Neural progenitor cell (in vitro differentiated cells): ENCODE results near the gene CALHM3. TPM values are rescaled to one million over a fixed set of nuclear protein-coding genes. Genes with fewer than 3 reads are reported as not detected.

ENCODE experiments used
- DNase-seq: peaks from one replicate; pipeline ENCODE4 v3.0.0-alpha.2; 2016; ENCODE audit warnings: low spot score
- H2AFZ ChIP-seq: fragments of 200-600 bp; sonication (generic); replicated peaks from 2 replicates; pipeline ENCODE4 v1.6.1; 2016; ENCODE audit warnings: antibody characterized with exemption
- H3F3A ChIP-seq: fragments of 200-600 bp; sonication (generic); 2 replicates; pipeline ENCODE4 v1.6.1; 2016; ENCODE audit warnings: antibody characterized with exemption, low read depth
- H3K27ac ChIP-seq: fragments of 200-600 bp; sonication (generic); 2 replicates; pipeline ENCODE4 v1.5.1; 2016; ENCODE audit warnings: mild to moderate bottlenecking
- H3K27me3 ChIP-seq: fragments of 200-600 bp; sonication (generic); 2 replicates; pipeline ENCODE4 v1.6.1; 2016; ENCODE audit warnings: mild to moderate bottlenecking, moderate library complexity
- H3K36me3 ChIP-seq: fragments of 200-600 bp; sonication (generic); 2 replicates; pipeline ENCODE4 v1.5.1; 2016
- H3K4me1 ChIP-seq: fragments of 200-600 bp; sonication (generic); 2 replicates; pipeline ENCODE4 v1.6.1; 2016; ENCODE audit warnings: mixed run types
- H3K4me2 ChIP-seq: fragments of 200-600 bp; sonication (generic); 2 replicates; pipeline ENCODE4 v1.6.1; 2016
- H3K4me3 ChIP-seq: fragments of 200-600 bp; sonication (generic); 2 replicates; pipeline ENCODE4 v1.5.1; 2016
- H3K79me2 ChIP-seq: fragments of 200-600 bp; sonication (generic); 2 replicates; pipeline ENCODE4 v1.6.1; 2016; ENCODE audit warnings: low read depth
- H3K9ac ChIP-seq: fragments of 200-600 bp; sonication (generic); 2 replicates; pipeline ENCODE4 v1.6.1; 2016
- H3K9me3 ChIP-seq: fragments of 200-600 bp; sonication (generic); 2 replicates; pipeline ENCODE4 v1.5.1; 2016; ENCODE audit warnings: low read depth
- H4K20me1 ChIP-seq: fragments of 200-600 bp; sonication (generic); 2 replicates; pipeline ENCODE4 v1.6.1; 2016; ENCODE audit warnings: low read depth
- H3K27ac Mint-ChIP-seq: 3 replicates; pipeline ENCODE4 v1.8.0; 2021; ENCODE audit warnings: mixed read lengths
- H3K27me3 Mint-ChIP-seq: 2 replicates; pipeline ENCODE4 v1.8.0; 2022; ENCODE audit warnings: low read depth, mild to moderate bottlenecking, inconsistent platforms, moderate library complexity, mixed read lengths; ENCODE audit not compliant: insufficient read depth
- H3K36me3 Mint-ChIP-seq: 3 replicates; pipeline ENCODE4 v1.8.0; 2021; ENCODE audit warnings: mixed read lengths
- H3K4me1 Mint-ChIP-seq: 3 replicates; pipeline ENCODE4 v1.8.0; 2021; ENCODE audit warnings: mixed read lengths
- H3K4me3 Mint-ChIP-seq: 3 replicates; pipeline ENCODE4 v1.8.0; 2021; ENCODE audit warnings: mild to moderate bottlenecking, moderate library complexity, mixed read lengths
- H3K9me3 Mint-ChIP-seq: 3 replicates; pipeline ENCODE4 v1.8.0; 2020; ENCODE audit warnings: mixed read lengths
- EZH2 ChIP-seq: fragments of 200-600 bp; sonication (generic); IDR thresholded peaks from 2 replicates; pipeline ENCODE4 v1.6.1; 2017; ENCODE audit warnings: antibody characterized with exemption, mild to moderate bottlenecking, moderate library complexity
- EZH2phosphoT487 ChIP-seq: fragments of 200-600 bp; sonication (generic); IDR thresholded peaks from 2 replicates; pipeline ENCODE4 v1.6.1; 2017; ENCODE audit warnings: antibody characterized with exemption
- total RNA-seq: library from RNA; depleted of rRNA; stranded (reverse); fragments of >200 nt; gene quantifications from 2 replicates; pipeline ENCODE4 v1.2.3, GENCODE V29; 2015; ENCODE audit warnings: low replicate concordance
- TF ChIP-seq, protein P1 (sequence below): fragments of 200-600 bp; sonication (generic); IDR thresholded peaks from 2 replicates; pipeline ENCODE4 v1.5.1; 2017; ENCODE audit warnings: antibody characterized with exemption, mild to moderate bottlenecking

Gene CALHM3
- total RNA-seq, 1 donor from 2014 or later, result not detected

DNA sequence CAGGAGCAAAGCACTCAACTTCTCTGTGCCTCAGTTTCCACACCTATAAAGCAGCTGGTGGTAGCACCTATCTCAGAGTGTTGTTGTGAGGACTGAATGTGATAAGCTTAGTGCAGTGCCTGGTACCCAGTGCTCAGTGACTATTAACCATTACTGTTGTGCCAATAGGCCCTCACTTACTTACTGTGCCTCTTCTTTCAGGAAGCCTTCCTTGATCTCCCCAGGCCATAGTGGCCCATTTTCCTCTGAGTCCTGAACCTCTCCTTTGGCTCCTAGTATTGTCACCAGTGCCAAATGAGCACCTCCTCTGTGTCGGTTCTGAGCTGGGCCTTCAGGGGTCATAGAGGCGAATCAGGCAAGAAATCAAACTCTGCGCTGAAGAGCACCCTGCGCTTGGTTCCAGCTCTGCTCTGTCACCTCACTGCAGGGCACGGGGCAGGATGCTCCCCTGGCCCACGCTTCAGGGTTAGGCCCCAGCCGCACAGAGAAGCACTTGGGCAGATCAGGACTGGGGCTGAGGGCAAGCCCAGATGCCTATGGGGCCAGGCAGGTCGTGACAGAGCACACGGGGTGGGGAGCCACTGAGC is 22.9 kb downstream of the CALHM3 start:
- peaks cover 7% of the 10 kb centered on the region for H3K4me1 ChIP-seq
- H3K27me3 Mint-ChIP-seq, result peaks cover 2% of the 10 kb centered on the region
- no peaks in the 10 kb centered on the region for H3F3A ChIP-seq
- H3K36me3 Mint-ChIP-seq, result no peaks in the 10 kb centered on the region
- H3K4me3 ChIP-seq, result no peak overlapping the region
- no peak overlapping the region for H3K4me2 ChIP-seq
- TF ChIP-seq, protein P1, sequence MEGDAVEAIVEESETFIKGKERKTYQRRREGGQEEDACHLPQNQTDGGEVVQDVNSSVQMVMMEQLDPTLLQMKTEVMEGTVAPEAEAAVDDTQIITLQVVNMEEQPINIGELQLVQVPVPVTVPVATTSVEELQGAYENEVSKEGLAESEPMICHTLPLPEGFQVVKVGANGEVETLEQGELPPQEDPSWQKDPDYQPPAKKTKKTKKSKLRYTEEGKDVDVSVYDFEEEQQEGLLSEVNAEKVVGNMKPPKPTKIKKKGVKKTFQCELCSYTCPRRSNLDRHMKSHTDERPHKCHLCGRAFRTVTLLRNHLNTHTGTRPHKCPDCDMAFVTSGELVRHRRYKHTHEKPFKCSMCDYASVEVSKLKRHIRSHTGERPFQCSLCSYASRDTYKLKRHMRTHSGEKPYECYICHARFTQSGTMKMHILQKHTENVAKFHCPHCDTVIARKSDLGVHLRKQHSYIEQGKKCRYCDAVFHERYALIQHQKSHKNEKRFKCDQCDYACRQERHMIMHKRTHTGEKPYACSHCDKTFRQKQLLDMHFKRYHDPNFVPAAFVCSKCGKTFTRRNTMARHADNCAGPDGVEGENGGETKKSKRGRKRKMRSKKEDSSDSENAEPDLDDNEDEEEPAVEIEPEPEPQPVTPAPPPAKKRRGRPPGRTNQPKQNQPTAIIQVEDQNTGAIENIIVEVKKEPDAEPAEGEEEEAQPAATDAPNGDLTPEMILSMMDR, result no peak
- TF ChIP-seq EZH2 (no peak), EZH2phosphoT487 (no peak)
- no peak overlapping the region for H3K27ac ChIP-seq
- H3K36me3 ChIP-seq, result no peaks in the 10 kb centered on the region
- no peaks in the 10 kb centered on the region for H3K27me3 ChIP-seq
- no peaks in the 10 kb centered on the region for H3K9me3 ChIP-seq
- H2AFZ ChIP-seq, result no peak overlapping the region
- peaks cover 13% of the 10 kb centered on the region for H3K4me1 Mint-ChIP-seq
- H3K9me3 Mint-ChIP-seq, result no peaks in the 10 kb centered on the region
- H3K27ac Mint-ChIP-seq, result no peak overlapping the region
- H3K4me3 Mint-ChIP-seq, result no peak overlapping the region
- no peak overlapping the region for H3K9ac ChIP-seq
- no peaks in the 10 kb centered on the region for H4K20me1 ChIP-seq
- H3K79me2 ChIP-seq, result no peaks in the 10 kb centered on the region
- no peak for DNase-seq

DNA sequence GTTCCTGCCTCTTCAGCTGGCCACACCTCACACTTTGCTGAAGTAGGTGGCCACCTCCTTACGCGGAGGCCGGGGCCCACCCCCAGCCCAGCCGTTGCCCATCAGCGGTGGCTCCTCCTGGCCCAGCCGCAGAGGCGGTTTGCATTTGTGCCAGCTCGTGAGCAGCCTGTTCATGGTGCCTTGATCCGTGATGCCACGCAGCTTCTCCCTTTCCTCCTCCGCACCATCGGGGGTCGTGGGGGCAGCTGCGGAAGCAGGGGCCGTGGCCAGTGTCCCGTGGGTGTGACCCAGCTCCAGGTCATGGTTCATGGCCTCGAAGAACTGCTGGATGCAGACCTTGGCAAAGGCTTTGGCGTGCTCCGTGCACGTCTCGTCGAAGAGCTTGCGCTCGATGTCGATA is 23.8 kb downstream of the CALHM3 start:
- H4K20me1 ChIP-seq, result no peaks in the 10 kb centered on the region
- DNase-seq, result no peak
- H3K27ac Mint-ChIP-seq, result no peak overlapping the region

DNA sequence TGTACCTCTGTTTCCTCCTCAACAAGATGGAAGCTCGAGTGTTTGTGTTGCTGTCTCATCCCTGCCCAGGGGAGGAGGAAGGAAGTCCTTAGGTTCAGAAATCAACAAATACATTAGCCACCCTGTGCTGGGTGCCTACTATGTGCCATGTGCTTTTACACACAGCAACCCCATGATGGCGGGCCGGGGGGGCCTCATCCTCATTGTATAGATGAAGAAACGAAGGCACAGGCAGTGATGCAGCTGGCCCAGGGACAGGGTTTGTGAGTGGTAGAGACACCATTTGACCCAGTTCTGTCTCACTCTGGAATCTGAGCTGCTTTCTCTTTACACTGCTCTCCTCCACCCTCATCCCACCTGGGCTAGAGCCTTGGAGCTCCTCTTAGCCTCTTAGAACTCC is 25.0 kb downstream of the CALHM3 start:
- Histone ChIP-seq H3F3A (no peaks in the 10 kb centered on the region), H3K27ac (no peak overlapping the region), H3K4me2 (no peak overlapping the region), H3K36me3 (no peaks in the 10 kb centered on the region), H2AFZ (no peak overlapping the region), H3K79me2 (no peaks in the 10 kb centered on the region), H3K4me3 (no peak overlapping the region), H3K4me1 (peaks cover 5% of the 10 kb centered on the region), H3K9ac (no peak overlapping the region), H4K20me1 (no peaks in the 10 kb centered on the region), H3K9me3 (no peaks in the 10 kb centered on the region), H3K27me3 (no peaks in the 10 kb centered on the region)
- H3K4me1 Mint-ChIP-seq, result peaks cover under 1% of the 10 kb centered on the region
- H3K4me3 Mint-ChIP-seq, result no peak overlapping the region
- DNase-seq, result no peak
- no peaks in the 10 kb centered on the region for H3K9me3 Mint-ChIP-seq
- no peaks in the 10 kb centered on the region for H3K36me3 Mint-ChIP-seq
- H3K27me3 Mint-ChIP-seq, result peaks cover 9% of the 10 kb centered on the region
- H3K27ac Mint-ChIP-seq, result no peak overlapping the region
- TF ChIP-seq EZH2phosphoT487, result no peak
- TF ChIP-seq, protein P1, result no peak

More for the DNA sequence above, 23.8 kb downstream of the CALHM3 start:
- H3K36me3 ChIP-seq, result no peaks in the 10 kb centered on the region
- H3F3A ChIP-seq, result no peaks in the 10 kb centered on the region
- H3K4me3 ChIP-seq, result no peak overlapping the region
- Mint-ChIP-seq H3K9me3 (no peaks in the 10 kb centered on the region), H3K36me3 (no peaks in the 10 kb centered on the region), H3K4me3 (no peak overlapping the region), H3K27me3 (peaks cover 7% of the 10 kb centered on the region), H3K4me1 (peaks cover 12% of the 10 kb centered on the region)
- no peak for TF ChIP-seq EZH2phosphoT487
- TF ChIP-seq, protein P1, result no peak
- no peak for TF ChIP-seq EZH2
- no peaks in the 10 kb centered on the region for H3K9me3 ChIP-seq
- H3K9ac ChIP-seq, result no peak overlapping the region
- no peak overlapping the region for H3K4me2 ChIP-seq
- no peak overlapping the region for H3K27ac ChIP-seq
- peaks cover 7% of the 10 kb centered on the region for H3K4me1 ChIP-seq
- H3K27me3 ChIP-seq, result no peaks in the 10 kb centered on the region
- no peak overlapping the region for H2AFZ ChIP-seq
- H3K79me2 ChIP-seq, result no peaks in the 10 kb centered on the region
